ENCODE data around the gene NTM.

The NTM gene

DNA sequence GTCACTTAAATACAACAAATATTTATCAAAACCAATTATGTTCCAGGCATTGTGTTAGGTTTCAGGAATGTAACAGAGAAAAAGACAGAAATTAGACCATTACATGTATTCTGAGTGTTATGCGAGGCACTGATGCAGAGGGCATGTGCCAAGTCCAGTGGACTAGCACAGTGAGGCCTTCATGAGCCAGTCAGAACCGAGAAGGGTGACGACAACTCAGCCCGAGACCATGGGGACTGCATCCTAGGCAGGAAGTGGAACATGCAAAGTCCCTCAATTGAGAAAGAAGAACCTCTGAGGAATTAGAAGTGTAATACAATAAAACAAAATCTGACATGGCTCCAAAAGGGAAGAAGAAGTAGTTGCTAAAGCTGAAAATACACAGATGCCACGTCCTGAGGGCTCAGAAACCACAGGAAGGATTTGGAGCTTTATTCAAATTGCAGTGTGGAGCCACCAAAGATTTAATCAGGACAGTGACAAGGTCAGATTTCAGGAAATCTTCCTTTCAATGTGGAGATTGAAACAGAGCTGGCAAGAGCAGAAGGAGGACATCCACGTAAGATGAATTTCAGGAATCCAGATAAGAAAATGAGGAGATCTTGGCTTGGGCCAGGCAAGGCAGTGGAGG, 529.6 kb downstream of the NTM start:
- DNase-seq (ENCODE audit: insufficient read length, low spot score) (no peak), FAIRE-seq (no peak)

DNA sequence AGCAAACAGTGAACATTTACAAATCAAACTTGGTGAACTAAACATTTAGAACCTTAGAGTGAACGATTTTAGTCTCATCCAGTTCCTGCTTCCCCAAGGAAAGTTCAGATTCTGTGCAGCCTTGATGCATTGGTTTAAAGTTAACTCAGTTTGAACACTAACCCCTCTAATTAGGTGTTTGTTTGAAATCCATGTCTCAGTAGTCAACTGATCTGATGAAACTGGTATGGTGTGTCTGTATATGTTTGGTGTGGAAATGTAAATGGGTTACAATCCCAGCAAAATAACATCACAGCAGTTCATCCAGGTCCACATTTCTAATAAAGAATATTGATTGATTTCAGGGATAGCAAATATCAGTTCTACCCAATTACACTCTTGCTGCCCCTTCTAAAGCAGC, 532.0 kb downstream of the NTM start:
- TF ChIP-seq, protein P1, sequence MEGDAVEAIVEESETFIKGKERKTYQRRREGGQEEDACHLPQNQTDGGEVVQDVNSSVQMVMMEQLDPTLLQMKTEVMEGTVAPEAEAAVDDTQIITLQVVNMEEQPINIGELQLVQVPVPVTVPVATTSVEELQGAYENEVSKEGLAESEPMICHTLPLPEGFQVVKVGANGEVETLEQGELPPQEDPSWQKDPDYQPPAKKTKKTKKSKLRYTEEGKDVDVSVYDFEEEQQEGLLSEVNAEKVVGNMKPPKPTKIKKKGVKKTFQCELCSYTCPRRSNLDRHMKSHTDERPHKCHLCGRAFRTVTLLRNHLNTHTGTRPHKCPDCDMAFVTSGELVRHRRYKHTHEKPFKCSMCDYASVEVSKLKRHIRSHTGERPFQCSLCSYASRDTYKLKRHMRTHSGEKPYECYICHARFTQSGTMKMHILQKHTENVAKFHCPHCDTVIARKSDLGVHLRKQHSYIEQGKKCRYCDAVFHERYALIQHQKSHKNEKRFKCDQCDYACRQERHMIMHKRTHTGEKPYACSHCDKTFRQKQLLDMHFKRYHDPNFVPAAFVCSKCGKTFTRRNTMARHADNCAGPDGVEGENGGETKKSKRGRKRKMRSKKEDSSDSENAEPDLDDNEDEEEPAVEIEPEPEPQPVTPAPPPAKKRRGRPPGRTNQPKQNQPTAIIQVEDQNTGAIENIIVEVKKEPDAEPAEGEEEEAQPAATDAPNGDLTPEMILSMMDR (IDR thresholded peaks at IDR 0.05; ENCODE audit: insufficient read depth, missing control alignments) = no peak
- DNase-seq (ENCODE audit: insufficient read length, low spot score) = no peak
- no peak for FAIRE-seq

More for the DNA sequence above, 529.6 kb downstream of the NTM start:
- TF ChIP-seq, protein P1 (IDR thresholded peaks at IDR 0.05; ENCODE audit: insufficient read depth, missing control alignments) = no peak

DNA sequence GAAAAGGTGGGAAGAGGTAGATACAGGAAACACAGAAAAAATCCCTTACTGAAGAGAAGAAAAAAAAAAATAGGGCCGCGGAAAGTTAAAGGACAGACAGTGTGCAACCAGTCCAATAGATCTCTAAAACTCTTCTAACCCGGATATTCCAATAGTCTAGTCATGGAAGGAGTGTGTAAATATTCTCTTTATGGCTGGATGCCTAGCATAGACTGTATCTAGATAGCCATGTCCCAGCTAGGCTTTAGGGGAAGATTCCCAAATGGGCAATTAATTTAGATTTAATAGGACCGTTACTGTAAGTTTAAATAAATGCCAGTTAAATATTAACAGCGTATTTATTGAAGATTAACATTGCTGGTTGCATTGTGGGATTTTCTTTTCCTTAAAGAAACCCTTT, 532.7 kb downstream of the NTM start:
- FAIRE-seq (no peak), DNase-seq (ENCODE audit: insufficient read length, low spot score) (no peak)
- TF ChIP-seq, protein P1 (IDR thresholded peaks at IDR 0.05; ENCODE audit: insufficient read depth, missing control alignments) = no peak

DNA sequence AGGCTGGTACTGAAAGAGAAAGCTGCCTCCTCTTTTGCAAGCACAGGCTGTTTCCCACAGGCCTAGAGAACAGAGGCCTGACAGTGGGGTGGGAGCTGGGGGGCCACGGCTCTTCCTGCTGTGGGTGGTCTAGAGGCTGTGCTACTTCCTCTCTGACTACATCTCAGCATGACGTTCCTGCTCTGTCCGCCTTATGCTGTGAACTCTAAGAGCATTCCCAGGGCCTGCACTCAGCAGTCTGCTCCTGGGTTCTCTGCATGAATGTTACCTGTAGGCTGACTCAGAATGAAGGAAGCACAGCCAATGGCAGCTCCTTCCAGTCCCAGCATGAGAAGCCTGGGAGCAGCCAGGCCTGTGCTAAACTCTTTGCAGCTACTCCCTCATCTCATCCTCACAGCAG, 534.3 kb downstream of the NTM start:
- FAIRE-seq = no peak
- TF ChIP-seq, protein P1 (IDR thresholded peaks at IDR 0.05; ENCODE audit: insufficient read depth, missing control alignments) = no peak
- DNase-seq (ENCODE audit: insufficient read length, low spot score) = no peak

DNA sequence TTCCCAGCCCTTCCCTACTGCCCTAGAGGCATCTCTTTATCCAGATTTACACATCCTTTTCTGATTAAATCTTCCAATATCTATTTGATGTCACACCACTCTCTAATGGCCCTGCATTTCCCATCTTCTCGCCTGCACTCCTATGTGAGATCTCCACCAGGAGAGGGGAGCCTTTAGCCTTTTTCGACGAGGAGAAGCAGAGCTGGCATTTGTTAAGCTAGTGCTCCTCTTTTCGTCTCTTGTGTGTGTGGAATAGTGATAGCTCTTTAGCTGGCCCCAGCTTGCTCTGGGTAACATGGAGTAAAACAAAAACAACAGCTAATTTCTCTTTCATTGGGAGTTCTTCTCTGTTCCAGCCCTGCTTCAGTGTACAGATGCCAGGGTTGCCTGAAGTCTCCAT, 536.5 kb downstream of the NTM start:
- FAIRE-seq (no peak), DNase-seq (ENCODE audit: insufficient read length, low spot score) (no peak)
- TF ChIP-seq, protein P1 (IDR thresholded peaks at IDR 0.05; ENCODE audit: insufficient read depth, missing control alignments) = no peak

DNA sequence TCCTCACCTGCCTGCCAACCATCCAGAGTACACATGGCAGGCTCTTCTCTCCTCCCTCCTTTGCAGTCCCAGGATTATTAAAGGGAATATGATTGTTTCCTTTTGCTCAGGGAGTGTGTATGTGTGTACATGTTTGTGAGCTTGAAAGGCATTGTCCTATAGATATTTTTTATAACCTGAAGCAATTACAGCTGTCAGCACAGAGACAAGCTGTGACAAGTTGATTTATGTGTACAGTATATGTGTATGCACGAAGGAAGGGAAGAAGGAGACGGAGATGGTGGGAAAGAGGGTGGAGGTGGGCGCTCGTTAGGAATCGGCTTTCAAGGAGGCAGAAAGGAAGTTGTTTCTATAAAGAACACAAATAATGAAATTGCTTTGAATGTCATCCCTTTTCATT, 537.0 kb downstream of the NTM start:
- TF ChIP-seq, protein P1 (IDR thresholded peaks at IDR 0.05; ENCODE audit: insufficient read depth, missing control alignments) = no peak
- FAIRE-seq (no peak), DNase-seq (ENCODE audit: insufficient read length, low spot score) (no peak)

DNA sequence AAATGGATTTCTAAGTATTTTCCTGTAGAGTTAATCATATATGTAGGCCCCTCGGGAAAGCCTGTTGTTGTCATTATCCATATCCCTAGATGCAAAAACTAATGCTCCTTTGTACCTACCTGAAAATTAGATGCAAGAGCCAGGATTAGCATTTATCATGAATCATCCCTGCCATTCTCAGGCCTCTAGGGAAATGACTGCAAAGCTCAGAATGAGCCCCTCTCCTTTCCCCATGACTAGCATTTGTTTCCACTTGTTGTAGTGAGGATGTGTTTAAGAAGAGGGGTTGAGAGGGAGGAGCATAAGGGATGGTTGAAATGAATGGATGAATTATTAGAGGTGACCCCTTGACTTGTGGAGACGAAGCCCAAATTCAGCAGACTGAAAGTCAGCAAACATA, 537.9 kb downstream of the NTM start:
- DNase-seq (ENCODE audit: insufficient read length, low spot score) (no peak), FAIRE-seq (no peak)
- TF ChIP-seq, protein P1 (IDR thresholded peaks at IDR 0.05; ENCODE audit: insufficient read depth, missing control alignments) = no peak
